CD14-positive monocyte (primary cell): ENCODE data around the gene PRAMEF8. TPM values are rescaled to one million over a fixed set of nuclear protein-coding genes. Genes with fewer than 3 reads are reported as not detected.
"Not testable (repeated sequence)": the region's sequence is repeated elsewhere in the genome, so short reads cannot be mapped to it uniquely, and the experiment has no call there.

Experiments used
- DNase-seq, 3 donors: peaks; one replicate each; pipeline ENCODE4 v3.0.0-alpha.2; 2011 to 2022
- H2AFZ ChIP-seq: 2 replicates; pipeline ENCODE4 v1.6.0; 2012; ENCODE audit warnings: mild to moderate bottlenecking, low read depth, low read length, inconsistent platforms; ENCODE audit not compliant: insufficient read depth, poor library complexity, severe bottlenecking
- H3K27ac ChIP-seq, 2 donors: 1 replicate in 1 of 2; 2 replicates in 1 of 2; pipeline ENCODE4 v1.5.1; 2012 to 2013; ENCODE audit warnings: low read length in 2 of 2, control low read depth in 1 of 2, inconsistent platforms in 1 of 2, low read depth in 1 of 2, mild to moderate bottlenecking in 1 of 2
- H3K27me3 ChIP-seq, 2 donors: one replicate each; pipeline versions ENCODE4 v1.6.0 to v1.6.1; 2011 to 2013; ENCODE audit warnings: low read length in 2 of 2; ENCODE audit not compliant: control insufficient read depth in 2 of 2, insufficient read depth in 2 of 2
- H3K36me3 ChIP-seq, 2 donors: replicated peaks in 1 of 2; 1 replicate in 1 of 2; 2 replicates in 1 of 2; pipeline versions ENCODE4 v1.5.1 to v1.6.1; 2012 to 2013; ENCODE audit warnings: low read length in 2 of 2, control low read depth in 1 of 2, inconsistent platforms in 1 of 2, mild to moderate bottlenecking in 1 of 2; ENCODE audit not compliant: insufficient read depth in 2 of 2, control insufficient read depth in 1 of 2
- H3K4me1 ChIP-seq, 2 donors: 1 replicate in 1 of 2; 2 replicates in 1 of 2; pipeline versions ENCODE4 v1.5.1 to v1.6.1; 2012 to 2013; ENCODE audit warnings: low read length in 2 of 2, control low read depth in 1 of 2, inconsistent platforms in 1 of 2, mild to moderate bottlenecking in 1 of 2, moderate library complexity in 1 of 2; ENCODE audit not compliant: insufficient read depth in 2 of 2, control insufficient read depth in 1 of 2
- H3K4me2 ChIP-seq: replicated peaks from 2 replicates; pipeline ENCODE3; 2012; ENCODE audit warnings: low read length, moderate library complexity, mild to moderate bottlenecking; ENCODE audit not compliant: poor library complexity, severe bottlenecking; ENCODE audit errors: extremely low read depth
- H3K4me3 ChIP-seq, 3 experiments: fragments of 200-600 bp in 1 of 3; sonication (generic) in 1 of 3; replicated peaks in 1 of 3; 1 replicate in 2 of 3; 2 replicates in 1 of 3; pipeline ENCODE4 v1.5.1; 2011 to 2013; ENCODE audit warnings: low read length in 3 of 3, mild to moderate bottlenecking in 3 of 3, control low read depth in 2 of 3, low read depth in 2 of 3, inconsistent platforms in 1 of 3, moderate library complexity in 1 of 3
- H3K79me2 ChIP-seq: 2 replicates; pipeline ENCODE4 v1.6.0; 2012; ENCODE audit warnings: mild to moderate bottlenecking, control low read depth, inconsistent platforms, low read length, moderate library complexity; ENCODE audit not compliant: insufficient read depth
- H3K9ac ChIP-seq: 2 replicates; pipeline ENCODE4 v1.6.0; 2017; ENCODE audit warnings: low read length, mild to moderate bottlenecking; ENCODE audit not compliant: insufficient read depth, poor library complexity, severe bottlenecking
- H3K9me3 ChIP-seq, 2 donors: replicated peaks in 1 of 2; 1 replicate in 1 of 2; 2 replicates in 1 of 2; pipeline versions ENCODE4 v1.5.1 to v1.6.1; 2012 to 2013; ENCODE audit warnings: low read length in 2 of 2, control low read depth in 1 of 2; ENCODE audit not compliant: control insufficient read depth in 1 of 2, insufficient read depth in 1 of 2
- H4K20me1 ChIP-seq: 2 replicates; pipeline ENCODE4 v1.6.0; 2012; ENCODE audit warnings: mild to moderate bottlenecking, low read length, control low read depth, moderate library complexity; ENCODE audit not compliant: insufficient read depth
- H3K27ac Mint-ChIP-seq, 7 donors: one replicate each; pipeline ENCODE4 v1.8.0; 2020; ENCODE audit warnings: mild to moderate bottlenecking in 7 of 7, mixed read lengths in 7 of 7, moderate library complexity in 6 of 7, inconsistent platforms in 2 of 7
- H3K27me3 Mint-ChIP-seq, 3 donors: one replicate each; pipeline ENCODE4 v1.8.0; 2021 to 2022; ENCODE audit warnings: low read depth in 3 of 3, mild to moderate bottlenecking in 3 of 3, mixed read lengths in 3 of 3, moderate library complexity in 3 of 3, inconsistent platforms in 1 of 3
- H3K36me3 Mint-ChIP-seq, 2 donors: one replicate each; pipeline ENCODE4 v1.8.0; 2020; ENCODE audit warnings: mixed read lengths in 2 of 2, inconsistent platforms in 1 of 2, mild to moderate bottlenecking in 1 of 2
- H3K4me1 Mint-ChIP-seq: one replicate; pipeline ENCODE4 v1.8.0; 2020; ENCODE audit warnings: mild to moderate bottlenecking, mixed read lengths
- H3K4me3 Mint-ChIP-seq, 2 donors: one replicate each; pipeline ENCODE4 v1.8.0; 2020; ENCODE audit warnings: mild to moderate bottlenecking in 2 of 2, mixed read lengths in 2 of 2, moderate library complexity in 1 of 2
- H3K9me3 Mint-ChIP-seq, 7 donors: one replicate each; pipeline ENCODE4 v1.8.0; 2020 to 2022; ENCODE audit warnings: mixed read lengths in 7 of 7, mild to moderate bottlenecking in 6 of 7, moderate library complexity in 6 of 7, inconsistent platforms in 2 of 7
- WGBS: methylation state at CpG from one replicate; pipeline ENCODE4 v1.1.5; 2013; ENCODE audit warnings: missing lambda C conversion rate; ENCODE audit not compliant: insufficient coverage; 5-methylcytosine and 5-hydroxymethylcytosine counted together
- intact Hi-C, 2 donors: fragments of 100-400 bp; cut with micrococcal nuclease; formaldehyde crosslinking; loops; one replicate each; pipeline versions ENCODE4 v1.15.0 to v1.15.1; 2023
- polyA plus RNA-seq, 3 donors: library from polyadenylated mRNA; depleted of rRNA in 1 of 3; unstranded in 2 of 3; stranded (reverse) in 1 of 3; fragments of 300-500 nt in 2 of 3; fragments of >200 nt in 1 of 3; fragmentation: Illumina TruSeq in 2 of 3; gene quantifications; 1 replicate in 2 of 3; 2 replicates in 1 of 3; pipeline ENCODE4 v1.2.3, GENCODE V29; 2012 to 2021
- small RNA-seq: library from RNA; depleted of rRNA; stranded (forward); fragments of <200 nt; gene quantifications from one replicate; pipeline ENCODE3, GENCODE V24; 2012; ENCODE audit warnings: low read depth; ENCODE audit not compliant: insufficient read length

PRAMEF8 gene
- polyA plus RNA-seq, 3 donors, result not detected

GRCh38 chr1:13237572-13237971 is 47.4 kb downstream of the PRAMEF8 start:
- not testable (repeated sequence) for H3K27ac Mint-ChIP-seq, H3K36me3 Mint-ChIP-seq, H3K27ac ChIP-seq, DNase-seq, H3K9me3 Mint-ChIP-seq, H3K4me2 ChIP-seq, H3K27me3 ChIP-seq, H3K4me3 ChIP-seq, H3K4me1 Mint-ChIP-seq, H4K20me1 ChIP-seq, H3K4me1 ChIP-seq, H2AFZ ChIP-seq, H3K4me3 Mint-ChIP-seq, H3K79me2 ChIP-seq, H3K9me3 ChIP-seq, H3K9ac ChIP-seq, H3K36me3 ChIP-seq
- peaks cover 3 to 17% (median 6%) of the 10 kb centered on the region in 3 donors for H3K27me3 Mint-ChIP-seq
- 93% methylated on average over 3 of the region's 4 CpGs for WGBS
- intact Hi-C loops, result loop anchor here in 1 of 2 donors (10.0 kb wide), 1 partner anchor 147 kb away; the partner anchor contains the start of gene PRAMEF17

- H4K20me1 ChIP-seq, H3K4me3 Mint-ChIP-seq, H3K4me2 ChIP-seq, H3K9me3 ChIP-seq, H3K4me3 ChIP-seq, H3K36me3 ChIP-seq, H3K79me2 ChIP-seq, H2AFZ ChIP-seq, DNase-seq, H3K4me1 ChIP-seq, H3K36me3 Mint-ChIP-seq, H3K9ac ChIP-seq, H3K27ac Mint-ChIP-seq, H3K4me1 Mint-ChIP-seq, H3K27ac ChIP-seq, H3K27me3 Mint-ChIP-seq, H3K9me3 Mint-ChIP-seq, H3K27me3 ChIP-seq: not testable (repeated sequence)
- 93% methylated on average over 1 of the region's 1 CpG for WGBS
- intact Hi-C loops, result loop anchor here in 1 of 2 donors (10.0 kb wide), 1 partner anchor 151 kb away; the partner anchor contains the start of gene PRAMEF17
These were observed 50.9 kb downstream of the PRAMEF8 start for GRCh38 chr1:13234057-13234456.

GRCh38 chr1:13232056-13232455 is 52.9 kb downstream of the PRAMEF8 start:
- no CpG with 5 or more reads among the region's 2 CpGs for WGBS
- not testable (repeated sequence) for H3K4me3 ChIP-seq, H3K9me3 ChIP-seq, H3K36me3 Mint-ChIP-seq, H2AFZ ChIP-seq, H3K27me3 ChIP-seq, H3K4me1 Mint-ChIP-seq, H3K27me3 Mint-ChIP-seq, H3K4me1 ChIP-seq, H3K27ac Mint-ChIP-seq, H3K4me2 ChIP-seq, H3K27ac ChIP-seq, H3K4me3 Mint-ChIP-seq, H3K9ac ChIP-seq, H3K9me3 Mint-ChIP-seq, DNase-seq, H3K36me3 ChIP-seq, H4K20me1 ChIP-seq, H3K79me2 ChIP-seq
- intact Hi-C loops, result loop anchor here in 1 of 2 donors (10.0 kb wide), 1 partner anchor 153 kb away; the partner anchor contains the start of gene PRAMEF17

Small RNAs within 50 kb of the gene (small RNA-seq; reads per million reads assigned to genes)
- not detected for gene RNU6-771P

Other genes starting within 250 kb of the PRAMEF8 start
- gene PRAMEF27, start 228.6 kb downstream of the PRAMEF8 start, polyA plus RNA-seq, result not detected
- not detected for gene HNRNPCL3, start 224.4 kb downstream of the PRAMEF8 start, polyA plus RNA-seq
- gene PRAMEF25, start 214.4 kb downstream of the PRAMEF8 start, polyA plus RNA-seq, result not detected
- gene HNRNPCL2, start 168.3 kb downstream of the PRAMEF8 start, polyA plus RNA-seq, result not detected
- not detected for gene PRAMEF26, start 129.1 kb downstream of the PRAMEF8 start, polyA plus RNA-seq
- not detected for gene HNRNPCL4, start 119.5 kb downstream of the PRAMEF8 start, polyA plus RNA-seq
- gene PRAMEF9, start 113.3 kb downstream of the PRAMEF8 start, polyA plus RNA-seq, result not detected
- not detected for gene PRAMEF13, start 83.7 kb downstream of the PRAMEF8 start, polyA plus RNA-seq
- gene PRAMEF18, start 59.0 kb downstream of the PRAMEF8 start, polyA plus RNA-seq, result not detected
- not detected for gene PRAMEF5, start 30.9 kb downstream of the PRAMEF8 start, polyA plus RNA-seq
- not detected for gene PRAMEF33, start 18.4 kb upstream of the PRAMEF8 start, polyA plus RNA-seq
- gene PRAMEF15, start 30.4 kb upstream of the PRAMEF8 start, polyA plus RNA-seq, result not detected
- not detected for gene PRAMEF14, start 62.0 kb upstream of the PRAMEF8 start, polyA plus RNA-seq
- gene PRAMEF19, start 86.8 kb upstream of the PRAMEF8 start, polyA plus RNA-seq, result not detected
- not detected for gene PRAMEF17, start 104.5 kb upstream of the PRAMEF8 start, polyA plus RNA-seq
- not detected for gene PRAMEF20, start 125.3 kb upstream of the PRAMEF8 start, polyA plus RNA-seq
- gene LRRC38, start 228.9 kb upstream of the PRAMEF8 start, polyA plus RNA-seq, result not detected